Endodermal cell (in vitro differentiated cells): Measurements from ENCODE around the gene YY2. TPM values are rescaled to one million over a fixed set of nuclear protein-coding genes. Genes with fewer than 3 reads are reported as not detected.
"Not testable (repeated sequence)": the region's sequence is repeated elsewhere in the genome, so short reads cannot be mapped to it uniquely, and the experiment has no call there.

Experiments used
- DNase-seq: peaks from one replicate; pipeline ENCODE4 v3.0.0-alpha.2; 2017
- H3K27ac ChIP-seq: 2 replicates; pipeline ENCODE4 v1.5.1; 2013; ENCODE audit warnings: mild to moderate bottlenecking, low read depth, low read length, moderate library complexity
- H3K27me3 ChIP-seq: 2 replicates; pipeline ENCODE4 v1.6.1; 2013; ENCODE audit warnings: mild to moderate bottlenecking, low read length, moderate library complexity; ENCODE audit not compliant: insufficient read depth, control insufficient read depth, poor library complexity, severe bottlenecking
- H3K36me3 ChIP-seq: 2 replicates; pipeline ENCODE4 v1.7.0; 2013; ENCODE audit warnings: mild to moderate bottlenecking, low read length, moderate library complexity; ENCODE audit not compliant: control insufficient read depth, insufficient read depth
- H3K4me1 ChIP-seq: one replicate; pipeline ENCODE4 v1.7.0; 2013; ENCODE audit warnings: low read length; ENCODE audit not compliant: control insufficient read depth, insufficient read depth
- H3K4me3 ChIP-seq: 2 replicates; pipeline ENCODE4 v1.5.1; 2013; ENCODE audit warnings: mild to moderate bottlenecking, low read length, moderate library complexity
- H3K9ac ChIP-seq: 2 replicates; pipeline ENCODE4 v1.6.1; 2013; ENCODE audit warnings: mild to moderate bottlenecking, low read length, moderate library complexity; ENCODE audit not compliant: poor library complexity, severe bottlenecking; ENCODE audit errors: extremely low read depth
- H3K9me3 ChIP-seq: 2 replicates; pipeline ENCODE4 v1.6.1; 2013; ENCODE audit warnings: mild to moderate bottlenecking, low read length, moderate library complexity; ENCODE audit not compliant: control insufficient read depth
- H3K27ac Mint-ChIP-seq: 2 replicates; pipeline ENCODE4 v1.8.0; 2020; ENCODE audit warnings: mixed read lengths
- H3K27me3 Mint-ChIP-seq: 2 replicates; pipeline ENCODE4 v1.8.0; 2021; ENCODE audit warnings: mild to moderate bottlenecking, mixed read lengths; ENCODE audit not compliant: insufficient read depth
- H3K36me3 Mint-ChIP-seq: 2 replicates; pipeline ENCODE4 v1.8.0; 2020; ENCODE audit warnings: low read depth, mixed read lengths
- H3K4me1 Mint-ChIP-seq: 2 replicates; pipeline ENCODE4 v1.8.0; 2020; ENCODE audit warnings: mixed read lengths
- H3K4me3 Mint-ChIP-seq: 2 replicates; pipeline ENCODE4 v1.8.0; 2020; ENCODE audit warnings: mild to moderate bottlenecking, moderate library complexity, mixed read lengths
- H3K9me3 Mint-ChIP-seq: 2 replicates; pipeline ENCODE4 v1.8.0; 2020; ENCODE audit warnings: mild to moderate bottlenecking, mixed read lengths
- CTCF ChIP-seq: fragments of 200-600 bp; sonication (generic); conservative IDR thresholded peaks from 2 replicates; pipeline ENCODE4 v1.5.0; 2021; ENCODE audit warnings: antibody characterized with exemption, mild to moderate bottlenecking
- WGBS, 2 experiments: methylation state at CpG; one replicate each; pipeline versions ENCODE4 v1.1.5 to v1.1.7; 2013; ENCODE audit warnings: missing lambda C conversion rate in 2 of 2, mixed read lengths in 1 of 2; ENCODE audit not compliant: insufficient coverage in 1 of 2, insufficient read length in 1 of 2; 5-methylcytosine and 5-hydroxymethylcytosine counted together
- total RNA-seq, 2 donors: library from RNA; stranded (reverse); fragmentation: NEBNext Ultra II Directional in 1 of 2; extraction: Animal tissue kit (Norgen Biotek cat#: 25700) in 1 of 2; gene quantifications; 2 replicates in 1 of 2; 3 replicates in 1 of 2; pipeline ENCODE4 v1.2.1, GENCODE V29; 2021

The YY2 gene
- total RNA-seq, 2 donors from 2014 or later, result 1.4 to 1.9 TPM

GRCh38 chrX:21865436-21865835, 9.6 kb downstream of the YY2 start:
- no peak for DNase-seq
- Histone ChIP-seq H3K27ac (no peak overlapping the region), H3K27me3 (no peaks in the 10 kb centered on the region), H3K4me1 (no peaks in the 10 kb centered on the region), H3K9ac (no peak overlapping the region), H3K36me3 (no peaks in the 10 kb centered on the region), H3K4me3 (no peak overlapping the region), H3K9me3 (no peaks in the 10 kb centered on the region)
- H3K36me3 Mint-ChIP-seq, result no peaks in the 10 kb centered on the region
- no peak overlapping the region for H3K4me3 Mint-ChIP-seq
- H3K27me3 Mint-ChIP-seq, result no peaks in the 10 kb centered on the region
- no peak for TF ChIP-seq CTCF
- peaks cover 5% of the 10 kb centered on the region for H3K4me1 Mint-ChIP-seq
- no peaks in the 10 kb centered on the region for H3K9me3 Mint-ChIP-seq
- no peak overlapping the region for H3K27ac Mint-ChIP-seq

- 100% methylated on average over 1 of the region's 1 CpG; no CpG with 5 or more reads in 1 of the 2 experiments for WGBS, 2 experiments
- H3K4me3 Mint-ChIP-seq, result no peak overlapping the region
- no peaks in the 10 kb centered on the region for H3K36me3 Mint-ChIP-seq
- no peak for DNase-seq
- no peaks in the 10 kb centered on the region for H3K4me1 Mint-ChIP-seq
- H3K27me3 ChIP-seq, result no peaks in the 10 kb centered on the region
- no peak for TF ChIP-seq CTCF
- no peaks in the 10 kb centered on the region for H3K9me3 Mint-ChIP-seq
- no peak overlapping the region for H3K27ac Mint-ChIP-seq
- H3K36me3 ChIP-seq, result no peaks in the 10 kb centered on the region
- no peaks in the 10 kb centered on the region for H3K4me1 ChIP-seq
- H3K9me3 ChIP-seq, result no peaks in the 10 kb centered on the region
- no peak overlapping the region for H3K4me3 ChIP-seq
- no peaks in the 10 kb centered on the region for H3K27me3 Mint-ChIP-seq
- H3K27ac ChIP-seq, result no peak overlapping the region
- no peak overlapping the region for H3K9ac ChIP-seq
Measured at GRCh38 chrX:21870494-21870893, 14.7 kb downstream of the YY2 start.

GRCh38 chrX:21873063-21873775, 17.4 kb downstream of the YY2 start:
- no peaks in the 10 kb centered on the region for H3K9me3 ChIP-seq
- H3K27ac ChIP-seq, result no peak overlapping the region
- Mint-ChIP-seq H3K4me3 (no peak overlapping the region), H3K36me3 (no peaks in the 10 kb centered on the region), H3K27me3 (no peaks in the 10 kb centered on the region), H3K9me3 (no peaks in the 10 kb centered on the region), H3K27ac (no peak overlapping the region), H3K4me1 (no peaks in the 10 kb centered on the region)
- H3K4me3 ChIP-seq, result no peak overlapping the region
- H3K4me1 ChIP-seq, result no peaks in the 10 kb centered on the region
- no peak for TF ChIP-seq CTCF
- no peaks in the 10 kb centered on the region for H3K27me3 ChIP-seq
- no peaks in the 10 kb centered on the region for H3K36me3 ChIP-seq
- no peak overlapping the region for H3K9ac ChIP-seq
- no peak for DNase-seq
- WGBS, 2 experiments, result 86 to 100% methylated on average over 1 to 4 of the region's 4 CpGs

GRCh38 chrX:21874182-21874581, 18.4 kb downstream of the YY2 start:
- not testable (repeated sequence) for H3K9ac ChIP-seq, H3K4me1 ChIP-seq, H3K4me3 ChIP-seq, H3K27ac Mint-ChIP-seq, H3K4me3 Mint-ChIP-seq, H3K9me3 ChIP-seq, H3K4me1 Mint-ChIP-seq, H3K36me3 Mint-ChIP-seq, H3K27me3 Mint-ChIP-seq, H3K36me3 ChIP-seq, H3K27ac ChIP-seq, H3K27me3 ChIP-seq, DNase-seq, H3K9me3 Mint-ChIP-seq
- WGBS, 2 experiments, result 93% methylated on average over 3 of the region's 3 CpGs; no CpG with 5 or more reads in 1 of the 2 experiments
